Progenitor cell of endocrine pancreas (in vitro differentiated cells): Measurements from ENCODE around the gene IQGAP2. TPM values are rescaled to one million over a fixed set of nuclear protein-coding genes. Genes with fewer than 3 reads are reported as not detected.

Experiments used
- DNase-seq: peaks from one replicate; pipeline ENCODE4 v3.0.0; 2021; ENCODE audit warnings: low spot score; ENCODE audit not compliant: unreplicated experiment
- H3K27ac Mint-ChIP-seq: 2 replicates; pipeline ENCODE4 v1.8.0; 2021; ENCODE audit warnings: mild to moderate bottlenecking, moderate library complexity, mixed read lengths
- H3K27me3 Mint-ChIP-seq: 2 replicates; pipeline ENCODE4 v1.8.0; 2021; ENCODE audit warnings: mixed read lengths
- H3K36me3 Mint-ChIP-seq: 2 replicates; pipeline ENCODE4 v1.8.0; 2022; ENCODE audit warnings: mixed read lengths; ENCODE audit not compliant: insufficient read depth
- H3K4me1 Mint-ChIP-seq: 2 replicates; pipeline ENCODE4 v1.8.0; 2021; ENCODE audit warnings: low read depth, mixed read lengths
- H3K4me3 Mint-ChIP-seq: 2 replicates; pipeline ENCODE4 v1.8.0; 2021; ENCODE audit warnings: low read depth, mild to moderate bottlenecking, moderate library complexity, mixed read lengths
- H3K9me3 Mint-ChIP-seq: 2 replicates; pipeline ENCODE4 v1.8.0; 2021; ENCODE audit warnings: low read depth, mixed read lengths
- total RNA-seq: library from RNA; stranded (reverse); gene quantifications from 2 replicates; pipeline ENCODE4 v1.2.1, GENCODE V29; 2021
- TF ChIP-seq, protein P1 (sequence below): fragments of 200-600 bp; sonication (generic); IDR thresholded peaks from one replicate; pipeline ENCODE4 v1.5.0; 2021; ENCODE audit warnings: antibody characterized with exemption, mild to moderate bottlenecking; ENCODE audit not compliant: unreplicated experiment

Gene IQGAP2
- total RNA-seq, 1 donor from 2014 or later, result 16.7 TPM

DNA sequence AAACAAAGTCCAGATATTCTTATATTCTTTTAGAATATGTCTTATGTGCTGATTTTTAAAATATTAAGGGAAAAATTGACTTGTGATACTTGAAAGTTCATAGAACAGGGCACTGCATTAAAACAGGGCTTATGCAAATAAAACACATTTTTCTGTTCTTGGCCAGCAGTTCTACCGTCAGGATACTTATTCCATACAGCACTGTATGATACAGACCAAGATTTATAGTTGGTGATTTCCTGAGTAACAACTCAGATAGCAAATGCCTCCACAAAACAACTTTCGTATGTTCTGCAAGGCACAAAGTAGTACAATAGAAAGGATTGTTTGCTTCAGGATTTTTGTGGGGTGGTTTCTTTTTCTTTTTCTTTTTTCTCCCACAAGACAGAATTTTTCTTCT is 150.2 kb downstream of the IQGAP2 start:
- DNase-seq, result no peak
- no peaks in the 10 kb centered on the region for H3K9me3 Mint-ChIP-seq

DNA sequence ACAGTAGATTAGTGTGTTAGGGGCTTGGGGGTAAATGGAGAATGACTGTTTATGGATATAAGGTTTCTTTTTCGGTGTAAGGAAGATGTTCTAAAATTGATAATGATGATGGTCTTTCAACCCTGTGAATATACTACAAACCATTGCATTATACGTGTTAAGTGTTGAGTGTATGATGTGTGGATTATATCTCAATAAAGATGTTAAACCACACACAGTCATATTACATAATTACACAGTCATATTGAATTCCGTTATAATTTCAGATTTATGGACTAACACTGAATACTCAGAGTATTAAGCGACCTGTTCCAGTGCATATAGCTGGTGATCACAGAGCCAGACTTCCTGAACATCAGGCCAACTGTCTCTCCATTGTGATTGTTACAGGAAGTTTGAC is 152.0 kb downstream of the IQGAP2 start:
- Mint-ChIP-seq H3K27me3 (peaks cover 13% of the 10 kb centered on the region), H3K9me3 (no peaks in the 10 kb centered on the region), H3K4me1 (peaks cover 6% of the 10 kb centered on the region), H3K4me3 (no peak overlapping the region), H3K36me3 (peaks cover 4% of the 10 kb centered on the region), H3K27ac (no peak overlapping the region)
- DNase-seq, result no peak
- TF ChIP-seq, protein P1, sequence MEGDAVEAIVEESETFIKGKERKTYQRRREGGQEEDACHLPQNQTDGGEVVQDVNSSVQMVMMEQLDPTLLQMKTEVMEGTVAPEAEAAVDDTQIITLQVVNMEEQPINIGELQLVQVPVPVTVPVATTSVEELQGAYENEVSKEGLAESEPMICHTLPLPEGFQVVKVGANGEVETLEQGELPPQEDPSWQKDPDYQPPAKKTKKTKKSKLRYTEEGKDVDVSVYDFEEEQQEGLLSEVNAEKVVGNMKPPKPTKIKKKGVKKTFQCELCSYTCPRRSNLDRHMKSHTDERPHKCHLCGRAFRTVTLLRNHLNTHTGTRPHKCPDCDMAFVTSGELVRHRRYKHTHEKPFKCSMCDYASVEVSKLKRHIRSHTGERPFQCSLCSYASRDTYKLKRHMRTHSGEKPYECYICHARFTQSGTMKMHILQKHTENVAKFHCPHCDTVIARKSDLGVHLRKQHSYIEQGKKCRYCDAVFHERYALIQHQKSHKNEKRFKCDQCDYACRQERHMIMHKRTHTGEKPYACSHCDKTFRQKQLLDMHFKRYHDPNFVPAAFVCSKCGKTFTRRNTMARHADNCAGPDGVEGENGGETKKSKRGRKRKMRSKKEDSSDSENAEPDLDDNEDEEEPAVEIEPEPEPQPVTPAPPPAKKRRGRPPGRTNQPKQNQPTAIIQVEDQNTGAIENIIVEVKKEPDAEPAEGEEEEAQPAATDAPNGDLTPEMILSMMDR, result no peak

More for the DNA sequence above, 150.2 kb downstream of the IQGAP2 start:
- TF ChIP-seq, protein P1, result no peak
- Mint-ChIP-seq H3K4me3 (no peak overlapping the region), H3K4me1 (peaks cover 16% of the 10 kb centered on the region), H3K27ac (no peak overlapping the region), H3K27me3 (peaks cover 13% of the 10 kb centered on the region), H3K36me3 (peaks cover 4% of the 10 kb centered on the region)

DNA sequence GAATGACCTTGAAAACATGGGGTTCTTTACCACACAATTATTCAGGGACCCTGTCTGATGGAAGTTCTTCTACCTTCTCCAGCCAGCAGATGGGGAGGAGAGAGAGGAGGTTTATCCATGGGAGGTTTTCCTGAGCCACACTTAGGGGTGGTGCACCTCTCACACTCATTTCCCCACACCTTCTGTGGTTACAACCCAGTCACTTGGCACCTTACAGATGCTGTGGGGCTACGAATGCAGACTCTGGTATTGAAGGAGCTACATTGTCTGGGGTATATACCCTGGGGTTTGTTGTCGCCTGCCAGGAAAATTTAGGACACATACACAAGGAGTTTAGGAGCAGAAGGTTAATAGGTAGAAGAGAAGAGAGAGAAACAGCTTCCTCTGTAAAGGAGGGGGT is 152.6 kb downstream of the IQGAP2 start:
- TF ChIP-seq, protein P1, result no peak
- Mint-ChIP-seq H3K36me3 (peaks cover 4% of the 10 kb centered on the region), H3K9me3 (no peaks in the 10 kb centered on the region), H3K27ac (no peak overlapping the region), H3K4me1 (peaks cover 6% of the 10 kb centered on the region), H3K4me3 (no peak overlapping the region), H3K27me3 (peaks cover 13% of the 10 kb centered on the region)
- no peak for DNase-seq

DNA sequence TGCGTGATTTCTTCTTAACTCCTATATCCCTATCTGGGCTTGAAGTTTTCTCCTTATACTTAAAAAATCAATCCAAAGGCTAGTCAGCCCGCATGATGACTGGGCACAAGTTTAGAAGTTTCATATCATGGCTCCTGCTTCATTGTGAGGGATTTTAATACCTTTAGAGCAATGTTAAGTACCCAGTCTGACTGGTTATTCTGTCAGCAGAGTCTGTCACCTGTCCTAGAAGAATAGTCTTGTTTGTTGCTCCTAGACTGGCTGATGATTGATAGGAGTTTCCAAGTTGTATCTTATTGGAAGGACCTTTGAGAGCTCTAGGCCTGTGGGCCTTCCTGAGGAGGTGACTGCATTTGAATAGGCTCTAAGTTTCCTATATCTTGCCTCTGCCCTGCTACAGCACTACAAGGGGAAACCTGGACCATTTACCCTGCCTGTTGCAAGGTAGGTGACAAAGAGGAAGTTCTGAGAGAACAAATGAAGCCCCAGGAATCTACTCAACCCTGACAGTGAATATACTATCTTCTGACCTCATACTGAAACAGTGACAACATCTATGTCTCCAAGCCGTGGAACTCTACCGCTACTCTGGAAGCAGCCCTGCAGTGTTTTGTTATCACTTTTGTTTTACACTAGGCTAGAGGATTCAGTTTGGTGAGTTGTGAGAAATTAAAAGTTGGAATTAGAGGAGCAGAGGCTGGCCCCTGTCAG is 153.6 kb downstream of the IQGAP2 start:
- Mint-ChIP-seq H3K27ac (no peak overlapping the region), H3K27me3 (peaks cover 13% of the 10 kb centered on the region), H3K36me3 (peaks cover 4% of the 10 kb centered on the region), H3K9me3 (no peaks in the 10 kb centered on the region), H3K4me1 (peaks cover 6% of the 10 kb centered on the region), H3K4me3 (no peak overlapping the region)
- no peak for DNase-seq
- TF ChIP-seq, protein P1, result no peak

DNA sequence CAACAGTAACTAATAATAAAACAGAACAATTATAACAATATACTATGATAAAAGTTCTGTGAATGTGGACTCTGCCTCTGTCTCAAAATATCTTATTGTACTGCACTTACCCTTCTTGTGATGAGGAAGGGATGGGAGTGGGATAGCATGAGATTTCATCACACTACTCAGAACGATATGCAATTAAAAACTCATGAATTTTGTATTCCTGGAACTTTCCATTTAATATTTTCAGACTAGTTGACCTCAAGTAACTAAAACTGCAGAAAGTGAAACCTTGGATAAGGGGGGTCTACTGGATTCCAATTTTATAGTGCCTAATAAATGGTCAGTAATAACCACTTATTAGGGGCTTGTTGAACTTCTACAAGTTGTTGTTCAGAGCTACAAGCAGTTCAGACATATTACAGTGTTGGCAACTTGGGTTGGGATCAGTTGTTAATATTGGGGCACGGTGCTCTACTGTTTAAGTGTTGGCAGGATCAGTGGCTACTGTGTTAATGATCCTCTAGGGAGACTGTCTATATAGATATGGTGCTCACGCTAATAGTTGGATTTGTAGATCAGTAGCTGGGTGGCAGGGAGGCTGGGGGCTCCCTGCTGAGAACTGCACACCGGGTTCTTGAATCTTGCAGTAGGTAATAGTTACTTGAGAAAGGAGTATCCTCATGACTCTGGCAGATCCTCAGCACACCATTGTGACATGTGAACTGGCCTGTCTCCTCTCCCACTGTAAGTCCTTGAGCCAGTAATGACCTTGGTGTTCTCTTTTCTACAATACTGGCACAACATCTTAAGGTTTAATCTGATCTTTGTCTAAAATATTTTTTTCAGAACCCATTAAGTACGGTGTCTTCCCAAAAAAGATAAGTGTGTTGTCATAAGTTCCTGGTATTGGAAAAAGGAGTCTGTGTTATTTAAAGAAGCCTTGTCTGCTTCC is 158.1 kb downstream of the IQGAP2 start:
- no peak for DNase-seq
- Mint-ChIP-seq H3K4me3 (no peak overlapping the region), H3K9me3 (no peaks in the 10 kb centered on the region), H3K36me3 (no peaks in the 10 kb centered on the region), H3K4me1 (peaks cover 6% of the 10 kb centered on the region), H3K27ac (no peak overlapping the region), H3K27me3 (no peaks in the 10 kb centered on the region)
- TF ChIP-seq, protein P1, result no peak
